Measurements from ENCODE around the gene PAQR5. TPM values are rescaled to one million over a fixed set of nuclear protein-coding genes. Genes with fewer than 3 reads are reported as not detected.

Gene PAQR5
- total and polyA plus RNA-seq, 7 donors: 0.36 to 19.7 (median 10.2) TPM; not detected in 2

GRCh38 chr15:69303337-69304181 lies 4.8 kb downstream of the PAQR5 start:
- 82% methylated on average over 6 of the region's 6 CpGs for WGBS, 2 donors
- H3K4me3 ChIP-seq: no peak overlapping the region
- intact Hi-C loops (cut with DNase I): no loop called here
- no peak overlapping the region for H3K27ac ChIP-seq
- H3K27me3 ChIP-seq: peaks cover 21 to 35% (median 21%) of the 10 kb centered on the region in 3 donors
- H3K4me1 ChIP-seq: peaks cover 0 to 12% (median 10%) of the 10 kb centered on the region in 4 donors
- DNase-seq: no peak
- TF ChIP-seq CTCF (IDR thresholded peaks at IDR 0.05) (no peak), POLR2A (IDR thresholded peaks at IDR 0.05) (no peak), EP300 (IDR thresholded peaks at IDR 0.05) (no peak), POLR2AphosphoS5 (IDR thresholded peaks at IDR 0.05) (no peak)
- no peaks in the 10 kb centered on the region for H3K9me3 ChIP-seq
- H3K36me3 ChIP-seq: no peaks in the 10 kb centered on the region

- Histone ChIP-seq H3K4me3 (no peak overlapping the region), H3K4me1 (peaks cover 0 to 6% (median 4%) of the 10 kb centered on the region in 4 donors), H3K27ac (no peak overlapping the region), H3K27me3 (peaks cover 15 to 29% (median 15%) of the 10 kb centered on the region in 3 donors), H3K36me3 (no peaks in the 10 kb centered on the region), H3K9me3 (no peaks in the 10 kb centered on the region)
- intact Hi-C loops (cut with DNase I): no loop called here
- no peak for DNase-seq
- TF ChIP-seq EP300 (IDR thresholded peaks at IDR 0.05) (no peak), CTCF (IDR thresholded peaks at IDR 0.05) (no peak), POLR2A (IDR thresholded peaks at IDR 0.05) (no peak), POLR2AphosphoS5 (IDR thresholded peaks at IDR 0.05) (no peak)
- 53 to 67% methylated on average over 5 of the region's 5 CpGs for WGBS, 2 donors
Observed at GRCh38 chr15:69304182-69304545, 5.5 kb downstream of the PAQR5 start.

- peaks cover 3 to 17% (median 4%) of the 10 kb centered on the region in 3 donors for H3K27me3 ChIP-seq
- TF ChIP-seq POLR2A (IDR thresholded peaks at IDR 0.05) (no peak), EP300 (IDR thresholded peaks at IDR 0.05) (no peak), CTCF (IDR thresholded peaks at IDR 0.05) (no peak), POLR2AphosphoS5 (IDR thresholded peaks at IDR 0.05) (no peak)
- 21 to 64% methylated on average over 20 of the region's 20 CpGs for WGBS, 2 donors
- H3K4me1 ChIP-seq: no peaks in the 10 kb centered on the region
- no peaks in the 10 kb centered on the region for H3K36me3 ChIP-seq
- DNase-seq: no peak
- intact Hi-C loops (cut with DNase I): no loop called here
- no peak overlapping the region for H3K27ac ChIP-seq
- H3K4me3 ChIP-seq: no peak overlapping the region
- H3K9me3 ChIP-seq: no peaks in the 10 kb centered on the region
Observed at GRCh38 chr15:69305204-69305931, 6.7 kb downstream of the PAQR5 start.

- no peak for TF ChIP-seq POLR2AphosphoS5 (IDR thresholded peaks at IDR 0.05)
- no peak for TF ChIP-seq CTCF (IDR thresholded peaks at IDR 0.05)
- TF ChIP-seq EP300 (IDR thresholded peaks at IDR 0.05): no peak
- no peak for TF ChIP-seq POLR2A (IDR thresholded peaks at IDR 0.05)
- no peak overlapping the region for H3K4me3 ChIP-seq
- no peaks in the 10 kb centered on the region for H3K36me3 ChIP-seq
- H3K27me3 ChIP-seq: peaks cover 3 to 16% (median 4%) of the 10 kb centered on the region in 3 donors
- H3K4me1 ChIP-seq: no peaks in the 10 kb centered on the region
- DNase-seq: no peak
- H3K27ac ChIP-seq: no peak overlapping the region
- H3K9me3 ChIP-seq: no peaks in the 10 kb centered on the region
- WGBS, 2 donors: 88 to 92% methylated on average over 9 of the region's 9 CpGs
- intact Hi-C loops (cut with DNase I): no loop called here
Observed at GRCh38 chr15:69305933-69306568, 7.3 kb downstream of the PAQR5 start.

All from sigmoid colon (tissue), 7 donors.